ENCODE measurements around the gene LTBP2. TPM values are rescaled to one million over a fixed set of nuclear protein-coding genes. Genes with fewer than 3 reads are reported as not detected.

Gene LTBP2
- total RNA-seq, 1 experiment from 2014 or later, result 1.5 TPM

DNA sequence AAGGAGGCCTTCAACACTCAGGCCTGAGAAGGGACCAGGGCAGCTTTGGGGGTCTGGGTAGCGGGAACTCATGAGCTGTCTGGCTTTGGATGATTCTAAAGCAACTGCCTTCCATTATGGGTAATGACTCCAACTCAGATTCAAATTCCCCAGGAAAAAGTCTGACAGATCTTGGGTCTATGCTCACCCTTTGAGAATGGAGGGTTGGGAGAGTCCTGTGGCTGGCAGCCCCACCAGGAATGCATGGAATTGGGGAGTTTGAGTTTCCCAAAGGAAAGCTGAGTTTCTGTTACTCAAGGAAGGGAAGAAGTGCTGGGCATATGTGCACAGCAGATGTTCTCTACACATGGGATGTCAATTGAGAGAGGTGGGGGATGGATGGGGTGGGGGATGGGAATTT is 22.4 kb upstream of the LTBP2 start:
- Histone ChIP-seq H3K9ac (ENCODE audit: low read length) (no peak overlapping the region), H3K9me3 (ENCODE audit: control insufficient read depth in 1 of 2, insufficient read depth in 1 of 2, low read depth in 1 of 2, low read length in 2 of 2) (no peaks in the 10 kb centered on the region), H3K36me3 (ENCODE audit: control insufficient read depth in 1 of 2, insufficient read depth in 2 of 2, low read length in 2 of 2) (no peaks in the 10 kb centered on the region), H3K4me1 (ENCODE audit: control insufficient read depth in 1 of 2, insufficient read depth in 2 of 2, low read length in 2 of 2) (no peaks in the 10 kb centered on the region), H2AFZ (ENCODE audit: low read depth, low read length, poor library complexity, severe bottlenecking) (no peak overlapping the region), H3K4me2 (ENCODE audit: low read length) (no peak overlapping the region), H3K27me3 (ENCODE audit: insufficient read depth, low read length) (no peaks in the 10 kb centered on the region), H3K79me2 (ENCODE audit: insufficient read depth, low read length) (no peaks in the 10 kb centered on the region), H3K27ac (ENCODE audit: low read depth, low read length) (no peak overlapping the region), H3K9me2 (ENCODE audit: insufficient read depth) (no peaks in the 10 kb centered on the region), H3K4me3 (replicated peaks in 1 of 2; ENCODE audit: low read depth in 1 of 2, low read length in 2 of 2) (no peak overlapping the region), H4K20me1 (ENCODE audit: insufficient read depth) (no peaks in the 10 kb centered on the region)
- ATAC-seq, result no peak
- ChIA-PET POLR2A (interaction anchor here (0.7 kb wide), 1 partner anchor 1815 kb away, joined by 4 read pairs; no protein-coding TSS in a partner anchor), RAD21 (ENCODE audit: low non-redundant PET in 1 of 2, low total read pairs in 2 of 2, uncharacterized antibody in 2 of 2, unreplicated experiment in 2 of 2) (interaction anchor here in 1 of 2 experiments (0.7 kb wide), 1 partner anchor 8 kb away, joined by 3 read pairs; no protein-coding TSS in a partner anchor), CTCF (no interaction called here)
- no peak for DNase-seq (ENCODE audit: low read depth, low spot score)
- no TSS peak for BruUV-seq (replicated peaks)
- intact Hi-C loops (cut with micrococcal nuclease), result no loop called here
- TF ChIP-seq EZH2phosphoT487 (IDR thresholded peaks at IDR 0.05; ENCODE audit: borderline replicate concordance) (no peak), TCF7L2 (IDR thresholded peaks at IDR 0.05; ENCODE audit: borderline replicate concordance, extremely low read depth, insufficient read depth, insufficient read length) (no peak), EZH2 (IDR thresholded peaks at IDR 0.05) (no peak), SIN3A (IDR thresholded peaks at IDR 0.05; ENCODE audit: low read depth) (no peak), POLR2AphosphoS5 (IDR thresholded peaks at IDR 0.05; ENCODE audit: low read depth, low read length) (no peak), ZFX (IDR thresholded peaks at IDR 0.05) (no peak), SRF (IDR thresholded peaks at IDR 0.05; ENCODE audit: low read depth) (no peak), CBX3 (IDR thresholded peaks at IDR 0.05; ENCODE audit: low read depth) (no peak), POLR2A (IDR thresholded peaks at IDR 0.05; ENCODE audit: borderline replicate concordance, extremely low read depth, insufficient read depth, insufficient read length) (no peak), SP1 (IDR thresholded peaks at IDR 0.05; ENCODE audit: low read depth) (no peak), EGR1 (IDR thresholded peaks at IDR 0.05; ENCODE audit: low read depth) (no peak)
- TF ChIP-seq, protein P1, sequence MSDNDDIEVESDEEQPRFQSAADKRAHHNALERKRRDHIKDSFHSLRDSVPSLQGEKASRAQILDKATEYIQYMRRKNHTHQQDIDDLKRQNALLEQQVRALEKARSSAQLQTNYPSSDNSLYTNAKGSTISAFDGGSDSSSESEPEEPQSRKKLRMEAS (IDR thresholded peaks at IDR 0.05), result no peak
- TF ChIP-seq, protein P2, sequence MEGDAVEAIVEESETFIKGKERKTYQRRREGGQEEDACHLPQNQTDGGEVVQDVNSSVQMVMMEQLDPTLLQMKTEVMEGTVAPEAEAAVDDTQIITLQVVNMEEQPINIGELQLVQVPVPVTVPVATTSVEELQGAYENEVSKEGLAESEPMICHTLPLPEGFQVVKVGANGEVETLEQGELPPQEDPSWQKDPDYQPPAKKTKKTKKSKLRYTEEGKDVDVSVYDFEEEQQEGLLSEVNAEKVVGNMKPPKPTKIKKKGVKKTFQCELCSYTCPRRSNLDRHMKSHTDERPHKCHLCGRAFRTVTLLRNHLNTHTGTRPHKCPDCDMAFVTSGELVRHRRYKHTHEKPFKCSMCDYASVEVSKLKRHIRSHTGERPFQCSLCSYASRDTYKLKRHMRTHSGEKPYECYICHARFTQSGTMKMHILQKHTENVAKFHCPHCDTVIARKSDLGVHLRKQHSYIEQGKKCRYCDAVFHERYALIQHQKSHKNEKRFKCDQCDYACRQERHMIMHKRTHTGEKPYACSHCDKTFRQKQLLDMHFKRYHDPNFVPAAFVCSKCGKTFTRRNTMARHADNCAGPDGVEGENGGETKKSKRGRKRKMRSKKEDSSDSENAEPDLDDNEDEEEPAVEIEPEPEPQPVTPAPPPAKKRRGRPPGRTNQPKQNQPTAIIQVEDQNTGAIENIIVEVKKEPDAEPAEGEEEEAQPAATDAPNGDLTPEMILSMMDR (IDR thresholded peaks at IDR 0.05 in 2 of 3, conservative IDR thresholded peaks at IDR 0.05 in 1 of 3; ENCODE audit: borderline replicate concordance in 1 of 3, insufficient read depth in 1 of 3, low read depth in 2 of 3, low read length in 2 of 3), result no peak
- TF ChIP-seq, protein P3, sequence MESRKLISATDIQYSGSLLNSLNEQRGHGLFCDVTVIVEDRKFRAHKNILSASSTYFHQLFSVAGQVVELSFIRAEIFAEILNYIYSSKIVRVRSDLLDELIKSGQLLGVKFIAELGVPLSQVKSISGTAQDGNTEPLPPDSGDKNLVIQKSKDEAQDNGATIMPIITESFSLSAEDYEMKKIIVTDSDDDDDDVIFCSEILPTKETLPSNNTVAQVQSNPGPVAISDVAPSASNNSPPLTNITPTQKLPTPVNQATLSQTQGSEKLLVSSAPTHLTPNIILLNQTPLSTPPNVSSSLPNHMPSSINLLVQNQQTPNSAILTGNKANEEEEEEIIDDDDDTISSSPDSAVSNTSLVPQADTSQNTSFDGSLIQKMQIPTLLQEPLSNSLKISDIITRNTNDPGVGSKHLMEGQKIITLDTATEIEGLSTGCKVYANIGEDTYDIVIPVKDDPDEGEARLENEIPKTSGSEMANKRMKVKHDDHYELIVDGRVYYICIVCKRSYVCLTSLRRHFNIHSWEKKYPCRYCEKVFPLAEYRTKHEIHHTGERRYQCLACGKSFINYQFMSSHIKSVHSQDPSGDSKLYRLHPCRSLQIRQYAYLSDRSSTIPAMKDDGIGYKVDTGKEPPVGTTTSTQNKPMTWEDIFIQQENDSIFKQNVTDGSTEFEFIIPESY (IDR thresholded peaks at IDR 0.05; ENCODE audit: extremely low read depth, insufficient replicate concordance, low read length), result no peak
